GM19240 (cell line): ENCODE results near the gene ARL1.
"Not testable (repeated sequence)": the region's sequence is repeated elsewhere in the genome, so short reads cannot be mapped to it uniquely, and the experiment has no call there.

ENCODE experiments used
- DNase-seq: peaks from one replicate; pipeline ENCODE4 v3.0.0; 2011; ENCODE audit warnings: low spot score; ENCODE audit not compliant: insufficient read length

Gene ARL1

GRCh38 chr12:101407436-101408345 lies at the start of gene ARL1:
Gene ARL1 (minus strand): TSS chr12:101407772. CDS start chr12:101407645, 127 bp downstream.
- DNase-seq, result peak; percentile 52

DNA sequence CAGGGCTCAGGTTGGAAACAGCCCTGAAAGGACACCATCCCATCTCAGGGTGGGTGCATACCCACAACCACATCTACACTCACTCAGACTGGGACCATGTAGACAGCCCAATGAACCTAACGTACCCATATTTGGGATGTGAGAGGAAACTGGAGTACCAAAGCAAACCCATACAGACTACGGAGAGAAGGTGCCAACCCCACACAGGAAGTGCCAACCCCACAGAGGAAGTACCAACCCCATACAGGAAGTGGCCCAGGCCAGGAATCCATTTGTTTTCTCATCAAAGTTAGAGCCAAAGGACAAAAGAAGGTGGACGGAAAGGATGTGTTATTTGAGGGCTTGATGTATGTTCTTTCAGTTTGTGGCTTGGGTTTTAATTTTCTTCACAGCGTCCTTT lies 48.1 kb upstream of the ARL1 start:
- no peak for DNase-seq

GRCh38 chr12:101441461-101442224 lies 34.1 kb upstream of the ARL1 start:
- DNase-seq, result no peak

- no peak for DNase-seq
These were observed 31.7 kb upstream of the ARL1 start for GRCh38 chr12:101439236-101439635.

DNA sequence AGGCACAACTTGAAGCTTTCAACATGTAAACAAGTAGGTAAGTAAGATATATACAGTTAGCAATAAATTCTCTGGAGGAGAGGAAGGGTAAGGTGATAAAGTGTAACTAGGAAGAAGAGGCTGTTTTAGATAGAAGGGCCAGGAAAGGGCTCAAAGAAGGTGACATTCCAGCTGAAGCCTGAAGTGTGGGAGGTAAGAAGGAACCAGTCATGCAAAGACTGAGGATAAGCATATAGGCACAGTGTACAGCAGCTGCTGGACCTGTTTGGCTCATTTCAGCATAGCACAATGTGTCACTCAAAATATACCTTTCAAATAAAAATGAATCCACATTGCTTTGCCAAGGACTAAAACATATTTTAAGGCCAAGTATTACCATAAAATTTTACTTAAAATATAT lies 28.6 kb upstream of the ARL1 start:
- DNase-seq, result no peak

DNA sequence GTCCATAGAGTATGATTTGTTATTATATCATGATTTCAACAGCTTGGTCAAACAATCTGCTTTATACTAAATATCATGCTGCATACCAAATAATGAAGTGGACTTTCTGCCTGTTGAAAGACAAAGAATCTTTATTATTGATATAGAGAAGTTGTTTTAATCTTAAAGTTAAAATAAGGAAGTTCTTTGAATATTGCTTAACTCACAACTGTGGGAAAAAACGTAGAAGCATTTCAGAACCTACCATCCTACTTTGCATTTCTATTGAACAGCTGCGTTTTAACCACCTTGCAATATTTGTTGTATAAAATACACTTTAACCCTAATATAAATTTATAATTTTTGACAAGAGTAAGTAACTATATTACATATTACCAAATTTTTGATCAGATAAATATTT lies 22.9 kb upstream of the ARL1 start:
- no peak for DNase-seq

DNA sequence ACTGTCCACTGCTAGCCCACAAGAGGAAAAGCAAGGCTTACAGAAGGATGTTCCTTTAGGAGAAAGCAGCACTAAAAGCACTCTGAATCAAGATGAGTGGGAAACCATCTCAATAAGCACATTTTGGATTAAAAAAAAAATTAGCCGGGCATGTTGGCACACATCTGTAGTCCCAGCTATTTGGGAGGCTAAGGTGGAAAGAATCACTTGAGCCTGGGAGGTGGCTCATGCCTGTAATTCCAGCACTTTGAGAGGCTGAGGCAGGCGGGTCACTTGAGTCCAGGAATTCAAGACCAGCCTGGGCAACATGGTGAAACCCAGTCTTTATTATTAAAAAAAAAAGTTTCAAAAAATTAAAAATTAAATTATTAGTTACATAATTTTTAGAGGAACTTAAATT lies 17.0 kb upstream of the ARL1 start:
- DNase-seq, result no peak

DNA sequence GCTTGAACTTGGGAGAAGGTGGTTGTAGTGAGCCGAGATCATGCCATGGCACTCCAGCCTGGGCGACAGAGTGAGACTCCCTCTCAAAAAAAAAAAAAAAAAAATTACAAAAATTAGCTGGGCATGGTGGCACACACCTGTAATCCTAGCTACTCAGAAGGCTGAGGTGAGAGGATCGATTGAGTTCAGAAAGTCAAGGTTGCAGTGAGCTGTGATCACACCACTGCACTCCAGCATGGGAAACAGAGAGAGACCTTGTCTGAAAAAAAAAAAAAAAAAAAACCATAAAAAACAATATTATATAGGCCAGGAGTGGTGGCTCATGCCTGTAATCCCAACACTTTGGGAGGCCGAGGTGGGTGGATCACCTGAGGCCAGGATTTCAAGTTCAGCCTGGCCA lies 14.5 kb upstream of the ARL1 start:
- DNase-seq, result not testable (repeated sequence)

DNA sequence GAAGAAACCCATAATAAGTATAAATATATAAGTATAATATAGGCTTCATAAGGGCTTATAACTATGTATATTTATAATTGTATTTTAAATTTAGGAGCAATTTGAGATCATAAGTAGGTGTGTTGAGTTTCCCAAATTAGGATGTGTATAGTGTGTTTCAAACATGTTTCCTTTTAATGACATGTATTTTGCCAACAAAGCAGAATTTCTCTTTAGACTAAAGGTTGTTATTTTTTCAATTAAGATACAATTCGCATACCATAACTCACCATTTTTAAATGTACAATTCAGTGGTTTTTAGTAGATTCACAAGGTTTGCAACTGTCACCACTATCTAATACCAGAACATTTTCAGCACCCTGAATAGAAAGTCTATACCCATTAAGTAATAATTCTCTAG lies 7.7 kb upstream of the ARL1 start:
- DNase-seq, result no peak

DNA sequence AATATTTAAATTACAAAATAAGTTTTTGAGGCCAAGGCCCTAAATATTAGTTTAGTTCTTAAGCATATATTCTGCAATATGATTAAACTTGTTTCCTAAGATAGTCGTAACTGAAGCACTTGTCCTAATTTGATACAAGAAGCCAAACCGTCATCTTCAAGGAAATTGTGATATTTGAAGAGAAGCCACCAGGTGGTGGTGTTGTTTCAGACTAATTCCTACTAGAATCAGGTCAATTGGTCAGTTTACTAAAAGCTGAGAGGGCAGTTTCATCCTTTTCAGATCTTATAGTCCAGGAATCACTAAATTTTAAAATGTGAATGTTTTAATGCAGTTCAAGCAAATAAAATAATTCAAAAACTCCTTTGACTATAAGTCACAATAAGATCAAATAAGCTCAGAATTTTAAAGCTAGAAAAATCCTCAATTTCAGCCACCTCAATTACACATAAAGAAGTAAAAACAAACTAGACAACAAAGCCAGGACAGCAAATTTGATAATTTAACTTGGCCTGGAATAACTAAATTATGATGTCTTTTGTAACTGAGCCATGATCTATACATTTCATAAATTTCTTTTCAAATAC lies 7.1 kb upstream of the ARL1 start:
- DNase-seq, result peak; percentile 6

DNA sequence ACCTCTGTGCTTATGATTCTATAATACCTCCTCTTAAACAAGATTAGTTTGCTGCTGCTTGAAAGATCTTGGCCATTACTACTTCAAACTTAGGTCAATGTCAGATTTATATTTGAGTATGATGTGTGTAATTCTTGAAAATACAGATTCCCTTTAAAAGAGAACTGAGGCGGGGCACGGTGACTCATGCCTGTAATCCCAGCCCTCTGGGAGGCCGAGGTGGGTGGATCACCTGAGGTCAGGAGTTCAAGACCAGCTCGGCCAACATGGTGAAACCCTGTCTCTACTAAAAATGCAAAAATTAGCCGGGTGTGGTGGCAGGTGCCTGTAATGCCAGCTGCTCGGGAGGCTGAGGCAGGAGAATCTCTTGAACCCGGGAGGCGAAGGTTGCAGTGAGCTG lies 2.6 kb upstream of the ARL1 start:
- not testable (repeated sequence) for DNase-seq

DNA sequence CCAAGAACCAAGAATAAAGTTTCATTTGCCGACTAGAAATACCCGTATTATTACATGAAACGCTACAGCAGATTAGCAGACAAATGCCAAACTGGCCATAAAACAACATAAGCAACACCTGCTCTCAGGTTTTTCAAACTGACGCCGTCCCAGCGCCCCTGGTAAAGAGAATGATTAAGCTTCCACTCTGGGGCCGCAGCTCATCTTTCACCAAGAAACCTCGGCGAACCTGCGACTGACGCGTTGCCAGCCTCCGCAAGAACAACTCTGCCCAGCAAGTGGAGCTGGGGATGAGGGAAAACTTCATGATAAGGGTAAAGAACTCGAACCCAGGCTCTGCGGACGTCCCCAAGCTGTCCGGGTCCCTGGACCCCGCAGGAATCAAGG lies 530 bp downstream of the ARL1 start:
- DNase-seq, result no peak

GRCh38 chr12:101391181-101391580 lies 16.4 kb downstream of the ARL1 start:
- not testable (repeated sequence) for DNase-seq

- no peak for DNase-seq
These were observed 28.4 kb downstream of the ARL1 start for GRCh38 chr12:101379149-101379548.

GRCh38 chr12:101375573-101375972 lies 32.0 kb downstream of the ARL1 start:
- DNase-seq, result no peak

DNA sequence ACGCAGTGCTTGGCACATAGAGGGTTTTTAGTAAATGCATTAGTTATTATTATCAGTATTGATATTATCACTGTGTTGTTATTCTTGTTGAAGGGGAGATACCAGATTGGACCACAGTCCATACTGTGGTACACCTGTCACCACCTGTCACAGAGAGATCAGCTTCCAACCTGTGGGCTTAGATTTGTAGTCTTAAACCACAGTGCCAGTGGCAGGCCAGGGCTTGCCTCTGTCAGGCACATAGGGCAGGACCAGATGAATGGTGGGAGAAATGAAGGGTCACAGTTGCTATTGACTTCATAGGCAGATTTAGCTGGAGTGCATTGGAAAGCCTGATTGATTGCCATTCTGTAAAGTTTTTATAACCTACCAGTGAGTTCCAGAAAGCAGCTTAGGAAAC lies 35.1 kb downstream of the ARL1 start:
- no peak for DNase-seq

GRCh38 chr12:101368016-101368415 lies 39.6 kb downstream of the ARL1 start:
- no peak for DNase-seq

DNA sequence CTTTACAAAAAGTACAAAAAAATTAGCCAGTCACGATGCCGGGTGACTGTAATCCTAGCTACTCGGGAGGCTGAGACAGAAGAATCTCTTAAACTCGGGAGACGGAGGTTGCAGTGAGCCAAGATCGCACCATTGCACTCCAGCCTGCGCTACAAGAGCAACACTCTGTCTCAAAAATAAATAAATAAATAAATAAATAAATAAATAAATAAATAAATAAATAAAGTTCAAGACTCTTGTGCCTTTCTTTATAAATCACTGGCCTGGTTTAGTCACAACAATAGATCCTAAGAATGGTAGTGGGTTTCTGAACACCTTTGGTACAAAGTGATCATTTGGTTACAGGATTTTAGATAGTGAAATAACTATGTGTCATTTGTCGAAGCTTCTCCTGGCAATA lies 46.1 kb downstream of the ARL1 start:
- DNase-seq, result no peak

DNA sequence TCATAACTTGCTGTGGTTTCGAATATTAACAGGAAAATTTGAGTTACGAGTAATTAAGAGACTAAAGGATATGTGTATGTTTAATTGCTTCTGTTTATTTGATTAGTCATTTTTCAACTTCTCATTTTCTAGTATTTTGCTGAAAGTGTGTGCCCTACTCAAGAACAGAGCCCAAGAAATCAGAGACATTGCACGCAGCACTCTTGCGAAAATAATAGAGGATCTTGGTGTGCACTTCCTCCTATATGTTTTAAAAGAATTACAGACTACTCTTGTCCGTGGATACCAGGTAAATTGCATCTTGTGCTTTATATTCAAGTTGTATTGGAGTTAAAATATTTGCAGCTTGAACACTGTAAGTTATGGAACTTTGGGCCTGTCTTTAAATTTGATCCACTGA lies 50.8 kb downstream of the ARL1 start:
- DNase-seq, result no peak

DNA sequence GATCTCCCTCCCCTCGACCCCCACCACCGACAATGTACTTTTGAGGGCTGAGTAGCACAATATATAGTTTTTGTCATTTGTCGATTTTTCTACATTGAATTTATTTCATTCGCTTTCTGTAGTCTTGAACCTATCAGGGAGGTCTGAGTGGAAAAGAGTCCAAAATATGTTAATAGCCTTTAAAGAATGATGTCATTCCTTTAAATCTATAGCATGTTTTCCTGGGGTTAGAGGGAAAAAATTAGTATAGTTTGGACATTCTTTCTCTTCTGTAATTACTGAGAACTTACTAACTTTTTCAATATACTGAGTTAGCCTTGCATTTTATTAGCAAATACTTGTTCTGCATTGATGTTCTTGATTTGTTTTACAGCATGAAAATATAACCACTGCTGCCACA lies 55.9 kb downstream of the ARL1 start:
- no peak for DNase-seq

GRCh38 chr12:101343893-101344292 lies 63.7 kb downstream of the ARL1 start:
- no peak for DNase-seq
